ENCODE measurements around the gene TADA1.

The TADA1 gene

GRCh38 chr1:166875734-166876539 lies at the start of gene TADA1:
TADA1 (minus strand) TSS chr1:166876264; CDS start chr1:166876233, 31 bp downstream.
- DNase-seq = peak; percentile 97

GRCh38 chr1:166924823-166925541 lies 48.9 kb upstream of the TADA1 start:
- no peak for DNase-seq

- DNase-seq = no peak
These were observed 44.8 kb upstream of the TADA1 start for GRCh38 chr1:166920561-166921475.

- no peak for DNase-seq
These were observed 42.9 kb upstream of the TADA1 start for GRCh38 chr1:166918956-166919316.

- DNase-seq = no peak
These were observed 42.3 kb upstream of the TADA1 start for GRCh38 chr1:166918088-166918955.

GRCh38 chr1:166915941-166916340 lies 39.9 kb upstream of the TADA1 start:
- no peak for DNase-seq

- no peak for DNase-seq
These were observed 39.0 kb upstream of the TADA1 start for GRCh38 chr1:166915042-166915441.

- no peak for DNase-seq
These were observed 38.0 kb upstream of the TADA1 start for GRCh38 chr1:166914111-166914510.

GRCh38 chr1:166911624-166912023 lies 35.6 kb upstream of the TADA1 start:
- no peak for DNase-seq

GRCh38 chr1:166910396-166910994 lies 34.4 kb upstream of the TADA1 start:
- DNase-seq = peak; percentile 74

GRCh38 chr1:166908942-166909341 lies 32.9 kb upstream of the TADA1 start:
- no peak for DNase-seq

- no peak for DNase-seq
These were observed 31.7 kb upstream of the TADA1 start for GRCh38 chr1:166907763-166908162.

- DNase-seq = no peak
These were observed 31.0 kb upstream of the TADA1 start for GRCh38 chr1:166907051-166907450.

GRCh38 chr1:166906647-166907046 lies 30.6 kb upstream of the TADA1 start:
- no peak for DNase-seq

- no peak for DNase-seq
These were observed 29.8 kb upstream of the TADA1 start for GRCh38 chr1:166905900-166906299.

- DNase-seq = no peak
These were observed 29.1 kb upstream of the TADA1 start for GRCh38 chr1:166905136-166905535.

GRCh38 chr1:166903232-166903631 lies 27.2 kb upstream of the TADA1 start:
- DNase-seq = no peak

GRCh38 chr1:166902279-166902678 lies 26.2 kb upstream of the TADA1 start:
- no peak for DNase-seq

GRCh38 chr1:166900987-166901386 lies 24.9 kb upstream of the TADA1 start:
- DNase-seq = no peak

- no peak for DNase-seq
These were observed 23.7 kb upstream of the TADA1 start for GRCh38 chr1:166899769-166900168.

GRCh38 chr1:166895766-166896165 lies 19.7 kb upstream of the TADA1 start:
- no peak for DNase-seq

GRCh38 chr1:166889776-166890175 lies 13.7 kb upstream of the TADA1 start:
- no peak for DNase-seq

Measured in activated CD8-positive, alpha-beta memory T cell treated with anti-CD3 and anti-CD28 coated beads for 24 hours (primary cell).